B cell (primary cell): ENCODE measurements around the gene TNFRSF19.

Source experiments
- CTCF ChIP-seq: fragments of 200-600 bp; IDR thresholded peaks from one replicate; pipeline ENCODE4 v1.8.0; 2022; ENCODE audit warnings: antibody characterized with exemption, mild to moderate bottlenecking
- EZH2 ChIP-seq: IDR thresholded peaks from 2 replicates; pipeline ENCODE4 v1.6.1; 2012; ENCODE audit warnings: borderline replicate concordance, low read depth, mild to moderate bottlenecking, moderate library complexity, low read length; ENCODE audit not compliant: insufficient read depth, poor library complexity, severe bottlenecking

GRCh38 chr13:23534090-23534489 lies 36.1 kb upstream of the TNFRSF19 start:
- TF ChIP-seq CTCF = no peak
- no peak for TF ChIP-seq EZH2
